GM19043 (cell line): Measurements from ENCODE around the gene PMEPA1.
"Not testable (repeated sequence)": the region's sequence is repeated elsewhere in the genome, so short reads cannot be mapped to it uniquely, and the experiment has no call there.

Experiments
- ATAC-seq: cut with Tn5 transposase; IDR thresholded peaks from one replicate; pipeline ENCODE4 v1.9.1; 2021; ENCODE audit warnings: low read depth; ENCODE audit not compliant: unreplicated experiment

The PMEPA1 gene

GRCh38 chr20:57628962-57629308 lies 80.9 kb downstream of the PMEPA1 start:
- ATAC-seq = not testable (repeated sequence)

- no peak for ATAC-seq
These were observed 81.5 kb downstream of the PMEPA1 start for GRCh38 chr20:57628047-57628961.

- no peak for ATAC-seq
These were observed 82.5 kb downstream of the PMEPA1 start for GRCh38 chr20:57627339-57627738.

- ATAC-seq = no peak
These were observed 83.8 kb downstream of the PMEPA1 start for GRCh38 chr20:57625978-57626377.

DNA sequence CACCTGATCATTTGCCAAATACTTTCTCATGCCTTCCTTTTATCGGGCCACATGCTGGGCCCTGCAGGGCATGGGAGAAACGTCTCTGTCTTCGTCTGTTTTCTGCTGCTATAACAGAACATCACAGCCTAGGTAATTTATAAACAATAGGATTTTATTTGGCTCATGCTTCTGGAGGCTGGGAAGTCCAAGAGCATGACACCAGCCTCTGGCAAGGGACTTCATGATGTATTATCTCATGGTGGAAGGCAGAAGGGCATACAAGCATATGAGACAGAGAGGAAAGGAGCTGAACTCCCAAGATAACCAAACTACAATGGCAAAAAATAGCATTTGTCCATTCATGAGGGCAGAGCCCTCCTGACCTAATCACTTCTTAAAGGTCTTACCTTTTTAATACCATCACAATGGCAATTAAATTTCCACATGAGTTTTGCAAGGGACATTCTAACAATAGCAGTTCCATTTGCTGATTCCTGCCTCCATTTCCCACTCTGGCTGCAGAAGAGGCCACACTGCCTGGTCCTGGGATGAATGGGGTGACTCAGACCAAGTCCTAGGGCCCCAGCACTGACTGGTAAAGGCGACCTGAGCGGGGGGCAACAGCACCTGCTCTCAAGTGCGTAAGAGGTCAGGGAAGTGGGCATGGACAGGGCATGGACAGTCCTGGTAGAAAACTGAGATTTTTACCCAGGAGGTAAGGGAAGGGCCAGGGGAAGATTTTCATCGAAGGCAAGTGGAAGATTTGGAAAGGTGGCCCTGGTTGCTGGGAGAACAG lies 84.4 kb downstream of the PMEPA1 start:
- ATAC-seq = no peak

GRCh38 chr20:57624124-57624523 lies 85.7 kb downstream of the PMEPA1 start:
- no peak for ATAC-seq

GRCh38 chr20:57622579-57623381 lies 87.0 kb downstream of the PMEPA1 start:
- ATAC-seq = no peak

DNA sequence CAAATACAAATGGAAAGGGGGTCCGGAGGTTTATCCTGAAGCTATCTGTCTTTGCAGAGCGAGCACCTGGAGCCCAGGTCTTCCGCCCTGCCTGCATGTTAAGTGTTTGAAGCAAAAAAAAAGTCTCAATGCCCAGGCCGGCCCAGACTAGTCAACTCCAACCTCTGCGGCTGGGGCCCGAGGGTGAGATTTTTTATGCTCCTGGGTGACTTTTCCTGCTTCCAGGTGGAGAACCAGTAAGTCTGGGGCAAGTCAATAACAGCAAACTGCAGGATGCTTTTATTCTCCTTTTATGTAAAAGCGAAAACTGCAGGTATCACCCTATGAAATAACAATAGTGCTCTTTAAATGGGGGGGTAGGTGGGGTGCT lies 87.6 kb downstream of the PMEPA1 start:
- ATAC-seq = no peak

GRCh38 chr20:57621421-57622200 lies 88.2 kb downstream of the PMEPA1 start:
- ATAC-seq = no peak

GRCh38 chr20:57620999-57621398 lies 88.8 kb downstream of the PMEPA1 start:
- no peak for ATAC-seq

- ATAC-seq = peak; percentile 40
These were observed 89.4 kb downstream of the PMEPA1 start, which contains the start of gene ZBP1 for GRCh38 chr20:57620274-57620990. Gene ZBP1, minus strand, starts transcription at chr20:57620426. Its CDS starts 131 bp downstream, at chr20:57620295.

DNA sequence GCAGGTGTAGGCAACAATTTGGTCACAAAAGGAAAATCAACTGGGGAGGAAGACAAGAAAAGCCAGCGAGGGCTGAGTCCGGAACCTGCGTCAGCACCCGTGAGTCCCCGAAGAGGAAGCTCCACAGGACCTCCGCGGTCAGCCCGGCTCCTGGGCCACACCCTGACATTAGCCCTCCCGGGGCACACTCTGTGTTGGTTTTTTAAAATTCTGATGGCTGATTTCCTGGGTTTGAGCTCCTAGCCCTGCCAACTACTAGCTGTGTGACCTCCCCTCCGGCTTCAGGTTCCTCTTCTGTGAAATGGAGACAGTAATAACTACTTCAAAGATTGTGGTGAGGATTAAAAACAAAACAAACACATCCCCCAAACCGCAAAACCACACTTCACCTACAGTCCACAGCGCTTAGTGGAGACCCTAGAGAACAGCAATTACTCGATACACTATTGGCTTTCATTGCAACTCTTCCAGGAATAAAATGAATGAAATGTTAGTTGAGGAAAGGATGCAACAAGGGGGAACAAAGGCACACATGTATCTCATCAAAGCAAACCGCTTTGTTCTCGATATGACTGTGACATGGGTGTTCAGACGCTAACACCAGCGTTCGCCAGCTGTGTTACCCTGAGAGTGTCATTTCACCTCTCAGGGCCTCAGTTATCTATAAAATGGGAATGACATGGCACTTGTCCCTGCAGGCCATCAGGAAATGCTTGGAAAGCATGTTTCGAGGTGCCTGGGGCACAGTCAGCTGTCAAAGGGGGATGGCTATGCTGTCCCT lies 90.6 kb downstream of the PMEPA1 start:
- ATAC-seq = peak; percentile 68

DNA sequence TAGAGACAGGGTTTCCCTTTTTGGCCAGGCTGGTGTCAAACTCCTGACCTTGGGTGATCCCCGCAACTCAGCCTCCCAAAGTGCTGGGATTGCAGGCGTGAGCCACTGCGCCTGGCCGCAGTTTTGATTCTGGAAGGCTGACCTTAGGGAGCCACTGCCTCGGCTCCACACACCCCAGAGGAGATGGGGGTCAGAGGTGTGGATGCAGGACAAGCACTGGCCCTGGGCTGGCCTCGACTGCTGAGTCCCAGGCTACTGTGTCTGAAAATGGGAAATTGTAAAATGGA lies 91.1 kb downstream of the PMEPA1 start:
- no peak for ATAC-seq

- no peak for ATAC-seq
These were observed 91.6 kb downstream of the PMEPA1 start for GRCh38 chr20:57618091-57618763.

DNA sequence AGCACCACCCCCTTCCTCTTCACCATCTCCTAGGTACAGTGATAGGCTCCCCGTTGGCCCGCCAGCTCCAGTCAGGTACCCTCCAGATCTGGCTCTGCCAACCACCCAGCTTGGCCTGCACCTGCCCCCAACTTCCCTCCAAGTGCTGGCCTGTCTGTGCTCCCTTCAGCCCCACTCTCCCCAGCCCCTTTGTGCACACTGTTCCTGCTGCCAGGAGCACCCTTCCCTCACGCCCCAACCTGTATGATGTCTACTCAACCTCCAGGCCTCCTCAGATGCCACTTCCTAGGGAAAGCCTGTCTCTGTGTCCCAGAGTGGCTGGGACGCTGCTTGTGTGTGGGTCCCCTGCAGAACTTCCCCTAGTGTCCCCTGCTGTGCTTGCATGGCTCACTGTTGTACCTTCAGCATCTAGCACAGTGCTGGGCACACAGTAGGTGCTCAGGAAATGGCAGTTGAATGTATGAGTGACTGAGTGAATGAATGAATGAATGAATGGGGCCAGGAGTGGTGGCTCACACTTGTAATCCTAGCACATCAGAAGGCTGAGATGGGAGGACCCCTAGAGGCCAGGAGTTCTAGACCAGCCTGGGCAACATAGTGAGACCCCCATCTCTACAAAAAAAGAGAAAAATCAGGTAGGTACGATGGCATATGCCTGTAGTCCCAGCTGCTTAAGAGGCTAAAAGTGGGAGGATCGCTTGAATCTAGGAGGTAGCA lies 92.6 kb downstream of the PMEPA1 start:
- no peak for ATAC-seq

GRCh38 chr20:57616143-57616951 lies 93.5 kb downstream of the PMEPA1 start:
- ATAC-seq = no peak

- ATAC-seq = no peak
These were observed 94.4 kb downstream of the PMEPA1 start for GRCh38 chr20:57615445-57615811.
